ENCODE data around the gene AAGAB. TPM values are rescaled to one million over a fixed set of nuclear protein-coding genes. Genes with fewer than 3 reads are reported as not detected.

AAGAB gene
- total RNA-seq, 2 donors from 2014 or later, result 34.1 to 34.3 TPM

- Histone ChIP-seq H3K27ac (peak overlapping the region; percentile 71 to 84), H3K27me3 (replicated peaks; ENCODE audit: insufficient read depth) (no peaks in the 10 kb centered on the region), H3K4me1 (replicated peaks) (peaks cover 25% of the 10 kb centered on the region), H3K9me3 (no peaks in the 10 kb centered on the region), H3K36me3 (no peaks in the 10 kb centered on the region), H3K4me3 (no peak overlapping the region)
- 15% methylated on average over 6 of the region's 6 CpGs for WGBS
- intact Hi-C loops (cut with DNase I), result loop anchor here (5.0 kb wide), 2 partner anchors 49 to 119 kb away; partner anchors contain the start of gene SMAD3
- peak; percentile 72 for DNase-seq (ENCODE audit: low spot score)
- TF ChIP-seq POLR2A (IDR thresholded peaks at IDR 0.05) (no peak), POLR2AphosphoS5 (IDR thresholded peaks at IDR 0.05) (peak; percentile 79)
- TF ChIP-seq, protein P1, sequence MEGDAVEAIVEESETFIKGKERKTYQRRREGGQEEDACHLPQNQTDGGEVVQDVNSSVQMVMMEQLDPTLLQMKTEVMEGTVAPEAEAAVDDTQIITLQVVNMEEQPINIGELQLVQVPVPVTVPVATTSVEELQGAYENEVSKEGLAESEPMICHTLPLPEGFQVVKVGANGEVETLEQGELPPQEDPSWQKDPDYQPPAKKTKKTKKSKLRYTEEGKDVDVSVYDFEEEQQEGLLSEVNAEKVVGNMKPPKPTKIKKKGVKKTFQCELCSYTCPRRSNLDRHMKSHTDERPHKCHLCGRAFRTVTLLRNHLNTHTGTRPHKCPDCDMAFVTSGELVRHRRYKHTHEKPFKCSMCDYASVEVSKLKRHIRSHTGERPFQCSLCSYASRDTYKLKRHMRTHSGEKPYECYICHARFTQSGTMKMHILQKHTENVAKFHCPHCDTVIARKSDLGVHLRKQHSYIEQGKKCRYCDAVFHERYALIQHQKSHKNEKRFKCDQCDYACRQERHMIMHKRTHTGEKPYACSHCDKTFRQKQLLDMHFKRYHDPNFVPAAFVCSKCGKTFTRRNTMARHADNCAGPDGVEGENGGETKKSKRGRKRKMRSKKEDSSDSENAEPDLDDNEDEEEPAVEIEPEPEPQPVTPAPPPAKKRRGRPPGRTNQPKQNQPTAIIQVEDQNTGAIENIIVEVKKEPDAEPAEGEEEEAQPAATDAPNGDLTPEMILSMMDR (IDR thresholded peaks at IDR 0.05), result no peak
These were observed 68.2 kb downstream of the AAGAB start for GRCh38 chr15:67186226-67186649.

- intact Hi-C loops (cut with DNase I), result loop anchor here (5.0 kb wide), 2 partner anchors 48 to 118 kb away; partner anchors contain the start of gene SMAD3
- H3K4me3 ChIP-seq, result no peak overlapping the region
- H3K27me3 ChIP-seq (replicated peaks; ENCODE audit: insufficient read depth), result no peaks in the 10 kb centered on the region
- H3K4me1 ChIP-seq (replicated peaks), result peaks cover 25% of the 10 kb centered on the region
- TF ChIP-seq, protein P1 (IDR thresholded peaks at IDR 0.05), result no peak
- TF ChIP-seq POLR2A (IDR thresholded peaks at IDR 0.05) (no peak), POLR2AphosphoS5 (IDR thresholded peaks at IDR 0.05) (peak; percentile 78)
- 29% methylated on average over 9 of the region's 9 CpGs for WGBS
- peak overlapping the region; percentile 71 to 84 for H3K27ac ChIP-seq
- H3K36me3 ChIP-seq, result no peaks in the 10 kb centered on the region
- DNase-seq (ENCODE audit: low spot score), result peak; percentile 85
- no peaks in the 10 kb centered on the region for H3K9me3 ChIP-seq
These were observed 68.7 kb downstream of the AAGAB start for GRCh38 chr15:67185621-67186225.

GRCh38 chr15:67185051-67185450, 69.4 kb downstream of the AAGAB start:
- H3K27ac ChIP-seq, result peak overlapping the region; percentile 71 to 84
- H3K9me3 ChIP-seq, result no peaks in the 10 kb centered on the region
- WGBS, result 81% methylated on average over 6 of the region's 6 CpGs
- H3K36me3 ChIP-seq, result no peaks in the 10 kb centered on the region
- H3K4me3 ChIP-seq, result no peak overlapping the region
- peaks cover 25% of the 10 kb centered on the region for H3K4me1 ChIP-seq (replicated peaks)
- H3K27me3 ChIP-seq (replicated peaks; ENCODE audit: insufficient read depth), result no peaks in the 10 kb centered on the region
- no peak for TF ChIP-seq POLR2AphosphoS5 (IDR thresholded peaks at IDR 0.05)
- no peak for TF ChIP-seq POLR2A (IDR thresholded peaks at IDR 0.05)
- TF ChIP-seq, protein P1 (IDR thresholded peaks at IDR 0.05), result no peak
- intact Hi-C loops (cut with DNase I), result loop anchor here (5.0 kb wide), 2 partner anchors 48 to 118 kb away; partner anchors contain the start of gene SMAD3
- no peak for DNase-seq (ENCODE audit: low spot score)

DNA sequence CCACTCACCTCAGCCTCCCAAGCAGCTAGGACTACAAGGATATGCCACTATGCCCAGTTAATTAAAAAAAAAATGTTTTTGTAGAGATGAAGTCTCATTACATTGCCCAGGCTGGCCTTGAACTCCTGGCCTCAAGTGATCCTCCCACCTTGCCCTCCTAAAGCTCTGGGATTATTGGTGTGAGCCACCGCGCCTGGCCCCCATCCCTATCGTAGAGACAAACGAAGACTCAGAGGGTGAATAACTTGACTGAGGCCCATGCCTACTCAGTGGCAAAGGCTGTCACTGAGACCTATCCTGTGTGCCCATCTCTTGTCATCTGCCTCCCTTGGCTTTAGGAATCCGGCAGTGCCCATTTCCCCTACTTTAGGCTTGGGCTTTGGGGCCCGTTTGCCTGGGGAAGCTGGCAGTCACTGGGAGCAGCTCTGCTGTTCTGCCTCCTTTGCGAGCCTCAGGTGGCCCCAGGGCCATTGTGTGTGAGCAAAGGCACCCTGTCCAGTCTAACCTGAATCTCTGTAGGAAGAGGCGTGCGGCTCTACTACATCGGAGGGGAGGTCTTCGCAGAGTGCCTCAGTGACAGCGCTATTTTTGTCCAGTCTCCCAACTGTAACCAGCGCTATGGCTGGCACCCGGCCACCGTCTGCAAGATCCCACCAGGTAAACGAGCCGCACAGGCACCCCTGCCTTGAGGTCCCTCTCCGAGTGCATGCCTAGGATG, 70.1 kb downstream of the AAGAB start:
- H3K27ac ChIP-seq, result peak overlapping the region; percentile 71 to 84

More for the DNA sequence above, 70.1 kb downstream of the AAGAB start:
- no peak for TF ChIP-seq POLR2AphosphoS5 (IDR thresholded peaks at IDR 0.05)
- TF ChIP-seq, protein P1 (IDR thresholded peaks at IDR 0.05), result no peak
- TF ChIP-seq POLR2A (IDR thresholded peaks at IDR 0.05), result no peak
- Histone ChIP-seq H3K36me3 (no peaks in the 10 kb centered on the region), H3K4me3 (no peak overlapping the region), H3K9me3 (no peaks in the 10 kb centered on the region), H3K27me3 (replicated peaks; ENCODE audit: insufficient read depth) (no peaks in the 10 kb centered on the region), H3K4me1 (replicated peaks) (peaks cover 25% of the 10 kb centered on the region)
- no peak for DNase-seq (ENCODE audit: low spot score)
- intact Hi-C loops (cut with DNase I), result no loop called here
- WGBS, result 84% methylated on average over 17 of the region's 18 CpGs

Data from prostate gland (tissue), 2 donors.